ENCODE results near the gene CLCN5. TPM values are rescaled to one million over a fixed set of nuclear protein-coding genes. Genes with fewer than 3 reads are reported as not detected.
"Not testable (repeated sequence)": the region's sequence is repeated elsewhere in the genome, so short reads cannot be mapped to it uniquely, and the experiment has no call there.

CLCN5 gene
- total RNA-seq, 1 experiment from 2014 or later, result 25.9 TPM

- DNase-seq (ENCODE audit: low read depth, low spot score), result no peak
- in situ Hi-C loops (cut with HindIII; ENCODE audit: low pct_unique_long_range_greater_than_20kb, low sequenced_read_pairs), result no loop called here
Observed at GRCh38 chrX:49978176-49978575, 55.8 kb downstream of the CLCN5 start.

GRCh38 chrX:49986058-49986457 is 63.7 kb downstream of the CLCN5 start:
- no peak for DNase-seq (ENCODE audit: low read depth, low spot score)

GRCh38 chrX:49987651-49988050 is 65.3 kb downstream of the CLCN5 start:
- no peak for DNase-seq (ENCODE audit: low read depth, low spot score)
- in situ Hi-C loops (cut with HindIII; ENCODE audit: low pct_unique_long_range_greater_than_20kb, low sequenced_read_pairs), result no loop called here

More at GRCh38 chrX:49986058-49986457, 63.7 kb downstream of the CLCN5 start:
- in situ Hi-C loops (cut with HindIII; ENCODE audit: low pct_unique_long_range_greater_than_20kb, low sequenced_read_pairs), result no loop called here

- in situ Hi-C loops (cut with HindIII; ENCODE audit: low pct_unique_long_range_greater_than_20kb, low sequenced_read_pairs), result no loop called here
Observed at GRCh38 chrX:49988143-49988542, 65.7 kb downstream of the CLCN5 start.

GRCh38 chrX:49991758-49992157 is 69.4 kb downstream of the CLCN5 start:
- in situ Hi-C loops (cut with HindIII; ENCODE audit: low pct_unique_long_range_greater_than_20kb, low sequenced_read_pairs), result no loop called here

More at GRCh38 chrX:49988143-49988542, 65.7 kb downstream of the CLCN5 start:
- no peak for DNase-seq (ENCODE audit: low read depth, low spot score)

GRCh38 chrX:49992853-49993252 is 70.5 kb downstream of the CLCN5 start:
- no peak for DNase-seq (ENCODE audit: low read depth, low spot score)
- in situ Hi-C loops (cut with HindIII; ENCODE audit: low pct_unique_long_range_greater_than_20kb, low sequenced_read_pairs), result no loop called here

More at GRCh38 chrX:49991758-49992157, 69.4 kb downstream of the CLCN5 start:
- DNase-seq (ENCODE audit: low read depth, low spot score), result peak; percentile 19

- DNase-seq (ENCODE audit: low read depth, low spot score), result no peak
- in situ Hi-C loops (cut with HindIII; ENCODE audit: low pct_unique_long_range_greater_than_20kb, low sequenced_read_pairs), result no loop called here
Observed at GRCh38 chrX:49993661-49994060, 71.3 kb downstream of the CLCN5 start.

GRCh38 chrX:49995107-49995731 is 72.8 kb downstream of the CLCN5 start:
- peak; percentile 91 for DNase-seq (ENCODE audit: low read depth, low spot score)
- in situ Hi-C loops (cut with HindIII; ENCODE audit: low pct_unique_long_range_greater_than_20kb, low sequenced_read_pairs), result no loop called here

GRCh38 chrX:49995795-49996455 is 73.5 kb downstream of the CLCN5 start:
- DNase-seq (ENCODE audit: low read depth, low spot score), result no peak
- in situ Hi-C loops (cut with HindIII; ENCODE audit: low pct_unique_long_range_greater_than_20kb, low sequenced_read_pairs), result no loop called here

- in situ Hi-C loops (cut with HindIII; ENCODE audit: low pct_unique_long_range_greater_than_20kb, low sequenced_read_pairs), result no loop called here
Observed at GRCh38 chrX:49996474-49996873, 74.1 kb downstream of the CLCN5 start.

GRCh38 chrX:49999087-49999486 is 76.7 kb downstream of the CLCN5 start:
- DNase-seq (ENCODE audit: low read depth, low spot score), result no peak
- in situ Hi-C loops (cut with HindIII; ENCODE audit: low pct_unique_long_range_greater_than_20kb, low sequenced_read_pairs), result no loop called here

More at GRCh38 chrX:49996474-49996873, 74.1 kb downstream of the CLCN5 start:
- no peak for DNase-seq (ENCODE audit: low read depth, low spot score)

- DNase-seq (ENCODE audit: low read depth, low spot score), result no peak
- in situ Hi-C loops (cut with HindIII; ENCODE audit: low pct_unique_long_range_greater_than_20kb, low sequenced_read_pairs), result no loop called here
Observed at GRCh38 chrX:50000937-50001542, 78.6 kb downstream of the CLCN5 start.

- in situ Hi-C loops (cut with HindIII; ENCODE audit: low pct_unique_long_range_greater_than_20kb, low sequenced_read_pairs), result no loop called here
- no peak for DNase-seq (ENCODE audit: low read depth, low spot score)
Observed at GRCh38 chrX:50002067-50002714, 79.8 kb downstream of the CLCN5 start.

- in situ Hi-C loops (cut with HindIII; ENCODE audit: low pct_unique_long_range_greater_than_20kb, low sequenced_read_pairs), result no loop called here
- peak; percentile 49 for DNase-seq (ENCODE audit: low read depth, low spot score)
Observed at GRCh38 chrX:50003467-50003866, 81.1 kb downstream of the CLCN5 start.

GRCh38 chrX:50003927-50004326 is 81.5 kb downstream of the CLCN5 start:
- DNase-seq (ENCODE audit: low read depth, low spot score), result no peak
- in situ Hi-C loops (cut with HindIII; ENCODE audit: low pct_unique_long_range_greater_than_20kb, low sequenced_read_pairs), result no loop called here

GRCh38 chrX:50025591-50025990 is 103.2 kb downstream of the CLCN5 start:
- DNase-seq (ENCODE audit: low read depth, low spot score); in situ Hi-C loops (cut with HindIII; ENCODE audit: low pct_unique_long_range_greater_than_20kb, low sequenced_read_pairs): not testable (repeated sequence)

- DNase-seq (ENCODE audit: low read depth, low spot score), result no peak
- in situ Hi-C loops (cut with HindIII; ENCODE audit: low pct_unique_long_range_greater_than_20kb, low sequenced_read_pairs), result no loop called here
Observed at GRCh38 chrX:50035126-50035525, 112.7 kb downstream of the CLCN5 start.

- no peak for DNase-seq (ENCODE audit: low read depth, low spot score)
- in situ Hi-C loops (cut with HindIII; ENCODE audit: low pct_unique_long_range_greater_than_20kb, low sequenced_read_pairs), result no loop called here
Observed at GRCh38 chrX:50036426-50036825, 114.0 kb downstream of the CLCN5 start.
